Measurements from ENCODE around the gene GID4. TPM values are rescaled to one million over a fixed set of nuclear protein-coding genes. Genes with fewer than 3 reads are reported as not detected.

GID4 gene
- total and polyA plus RNA-seq, 9 of the 15 experiments (the other 6 are each of a cell fraction or from before 2014, with no cell fraction given), result 1.2 to 6.4 (median 3.7) TPM

DNA sequence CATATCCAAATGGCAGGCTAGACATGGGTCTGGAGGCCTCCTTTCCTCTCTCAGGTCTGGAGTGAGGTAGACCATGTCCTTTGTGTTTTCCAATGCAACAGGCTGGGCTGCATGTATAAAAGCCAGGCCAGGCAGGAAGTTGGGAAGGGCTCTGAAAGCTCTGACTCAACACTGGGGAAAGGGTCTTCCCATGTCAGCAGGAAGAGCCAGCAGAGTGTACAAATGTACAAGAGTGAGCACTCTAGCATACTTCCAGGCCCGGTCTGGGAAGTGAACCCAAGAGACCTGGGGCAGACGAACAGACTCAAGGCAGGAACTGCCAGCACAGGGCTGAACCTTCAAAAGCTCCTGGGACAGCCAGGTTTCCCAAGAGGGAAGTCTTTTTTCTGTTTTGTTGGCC, 7.3 kb upstream of the GID4 start (continued):
- TF ChIP-seq, protein P1, sequence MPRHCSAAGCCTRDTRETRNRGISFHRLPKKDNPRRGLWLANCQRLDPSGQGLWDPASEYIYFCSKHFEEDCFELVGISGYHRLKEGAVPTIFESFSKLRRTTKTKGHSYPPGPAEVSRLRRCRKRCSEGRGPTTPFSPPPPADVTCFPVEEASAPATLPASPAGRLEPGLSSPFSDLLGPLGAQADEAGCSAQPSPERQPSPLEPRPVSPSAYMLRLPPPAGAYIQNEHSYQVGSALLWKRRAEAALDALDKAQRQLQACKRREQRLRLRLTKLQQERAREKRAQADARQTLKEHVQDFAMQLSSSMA (CRISPR knock-in tag; IDR thresholded peaks at IDR 0.05), result no peak
- no peak for TF ChIP-seq MAFF (IDR thresholded peaks at IDR 0.05; ENCODE audit: low read length)
- TF ChIP-seq FOXA3 (CRISPR knock-in tag; conservative IDR thresholded peaks at IDR 0.05 in 1 of 2, IDR thresholded peaks at IDR 0.05 in 1 of 2), result no peak

DNA sequence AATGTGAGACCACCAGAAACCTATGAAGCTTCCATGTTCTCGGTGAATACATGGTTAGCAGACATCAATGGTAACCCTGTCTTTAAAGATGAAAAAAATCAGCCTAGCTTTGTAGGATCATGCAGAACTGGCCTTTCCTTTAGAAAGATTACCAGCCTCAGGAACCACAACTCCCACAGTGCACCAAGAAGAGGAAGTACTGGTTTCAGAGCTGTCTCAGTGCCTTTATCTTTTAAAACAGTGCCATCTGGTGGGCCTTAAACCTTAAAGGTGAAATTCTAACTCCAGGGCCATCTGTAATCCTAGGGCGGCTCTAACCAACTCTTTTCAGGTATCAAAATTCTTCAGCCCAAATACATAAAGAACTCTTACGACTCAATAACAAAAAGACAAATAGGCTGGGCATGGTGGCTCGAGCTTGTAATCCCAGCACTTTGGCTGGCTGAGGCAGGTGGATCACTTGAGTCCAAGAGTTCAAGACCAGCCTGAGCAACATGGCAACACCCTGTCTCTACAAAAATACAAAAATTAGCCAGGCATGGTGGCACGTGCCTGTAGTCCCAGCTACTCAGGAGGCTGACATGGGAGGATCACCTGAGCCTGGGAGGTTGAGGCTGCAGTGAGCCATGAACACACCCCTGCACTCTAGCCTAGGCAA, 5.6 kb upstream of the GID4 start:
- BruUV-seq (replicated peaks), result no TSS peak
- no peak overlapping the region for H3K27ac ChIP-seq (ENCODE audit: extremely low read depth, low read depth, low read length)
- no peak overlapping the region for H3K9ac ChIP-seq (ENCODE audit: insufficient read depth in 1 of 2, low read depth in 2 of 2, low read length in 2 of 2)
- H4K20me1 ChIP-seq (replicated peaks; ENCODE audit: control insufficient read depth, insufficient read depth, low read length), result no peaks in the 10 kb centered on the region; the same call in 1 of the 2 replicates
- ATAC-seq (peak; percentile 94), DNase-seq (ENCODE audit: extremely low read depth in 1 of 4, low spot score in 3 of 4) (peak; percentile 47 to 80 (median 60)), FAIRE-seq (peak; percentile 92)
- no peaks in the 10 kb centered on the region for H3K36me3 ChIP-seq (ENCODE audit: control insufficient read depth, insufficient read depth, low read length)
- ChIA-PET POLR2A (interaction anchor here (0.6 to 1.0 kb wide), 4 partner anchors 61 to 639 kb away, joined by 3 to 4 read pairs (median 3); partner anchors contain the start of gene TOM1L2), CTCF (ENCODE audit: low intra/inter-chr PET ratio) (interaction anchor here (0.6 to 1.8 kb wide), 4 partner anchors 48 to 678 kb away, joined by 3 to 9 read pairs (median 6); no protein-coding TSS in a partner anchor)
- no peak overlapping the region for H3K4me3 ChIP-seq
- H3K9me1 ChIP-seq (ENCODE audit: control insufficient read depth, insufficient read depth, low read length), result no peaks in the 10 kb centered on the region
- H3K79me2 ChIP-seq (ENCODE audit: control insufficient read depth, insufficient read depth, low read length), result peaks cover 34% of the 10 kb centered on the region
- H3K4me2 ChIP-seq (ENCODE audit: insufficient read depth, low read length), result no peak overlapping the region
- no peaks in the 10 kb centered on the region for H3K27me3 ChIP-seq (ENCODE audit: control insufficient read depth in 2 of 2, insufficient read depth in 2 of 2, low read length in 2 of 2)
- H3K9me3 ChIP-seq (replicated peaks; ENCODE audit: control insufficient read depth, insufficient read depth, low read depth, low read length), result no peaks in the 10 kb centered on the region
- WGBS (ENCODE audit: insufficient coverage, low coverage, missing lambda C conversion rate), result 0% methylated on average over 5 of the region's 5 CpGs
- no peak overlapping the region for H2AFZ ChIP-seq (ENCODE audit: low read depth, low read length)
- in situ Hi-C loops (cut with MboI), result no loop called here
- intact Hi-C loops (cut with micrococcal nuclease), result loop anchor here (1.0 to 5.0 kb wide), 2 partner anchors 46 to 142 kb away; no protein-coding TSS in a partner anchor
- peaks cover 8 to 21% of the 10 kb centered on the region in 2 experiments; a peak in 3 of 5 replicates for H3K4me1 ChIP-seq (replicated peaks in 1 of 2; ENCODE audit: control insufficient read depth in 2 of 2, insufficient read depth in 2 of 2, low read length in 2 of 2)
- TF ChIP-seq GTF2E2 (tag; IDR thresholded peaks at IDR 0.05), result no peak
- TF ChIP-seq HDGF (IDR thresholded peaks at IDR 0.05), result no peak
- TF ChIP-seq, protein P2, sequence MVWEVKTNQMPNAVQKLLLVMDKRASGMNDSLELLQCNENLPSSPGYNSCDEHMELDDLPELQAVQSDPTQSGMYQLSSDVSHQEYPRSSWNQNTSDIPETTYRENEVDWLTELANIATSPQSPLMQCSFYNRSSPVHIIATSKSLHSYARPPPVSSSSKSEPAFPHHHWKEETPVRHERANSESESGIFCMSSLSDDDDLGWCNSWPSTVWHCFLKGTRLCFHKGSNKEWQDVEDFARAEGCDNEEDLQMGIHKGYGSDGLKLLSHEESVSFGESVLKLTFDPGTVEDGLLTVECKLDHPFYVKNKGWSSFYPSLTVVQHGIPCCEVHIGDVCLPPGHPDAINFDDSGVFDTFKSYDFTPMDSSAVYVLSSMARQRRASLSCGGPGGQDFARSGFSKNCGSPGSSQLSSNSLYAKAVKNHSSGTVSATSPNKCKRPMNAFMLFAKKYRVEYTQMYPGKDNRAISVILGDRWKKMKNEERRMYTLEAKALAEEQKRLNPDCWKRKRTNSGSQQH (CRISPR knock-in tag; IDR thresholded peaks at IDR 0.05), result no peak
- no peak for TF ChIP-seq ZNF79 (CRISPR knock-in tag; IDR thresholded peaks at IDR 0.05; ENCODE audit: low read depth)
- TF ChIP-seq ZNF695 (CRISPR knock-in tag; IDR thresholded peaks at IDR 0.05), result no peak
- TF ChIP-seq, protein P3, sequence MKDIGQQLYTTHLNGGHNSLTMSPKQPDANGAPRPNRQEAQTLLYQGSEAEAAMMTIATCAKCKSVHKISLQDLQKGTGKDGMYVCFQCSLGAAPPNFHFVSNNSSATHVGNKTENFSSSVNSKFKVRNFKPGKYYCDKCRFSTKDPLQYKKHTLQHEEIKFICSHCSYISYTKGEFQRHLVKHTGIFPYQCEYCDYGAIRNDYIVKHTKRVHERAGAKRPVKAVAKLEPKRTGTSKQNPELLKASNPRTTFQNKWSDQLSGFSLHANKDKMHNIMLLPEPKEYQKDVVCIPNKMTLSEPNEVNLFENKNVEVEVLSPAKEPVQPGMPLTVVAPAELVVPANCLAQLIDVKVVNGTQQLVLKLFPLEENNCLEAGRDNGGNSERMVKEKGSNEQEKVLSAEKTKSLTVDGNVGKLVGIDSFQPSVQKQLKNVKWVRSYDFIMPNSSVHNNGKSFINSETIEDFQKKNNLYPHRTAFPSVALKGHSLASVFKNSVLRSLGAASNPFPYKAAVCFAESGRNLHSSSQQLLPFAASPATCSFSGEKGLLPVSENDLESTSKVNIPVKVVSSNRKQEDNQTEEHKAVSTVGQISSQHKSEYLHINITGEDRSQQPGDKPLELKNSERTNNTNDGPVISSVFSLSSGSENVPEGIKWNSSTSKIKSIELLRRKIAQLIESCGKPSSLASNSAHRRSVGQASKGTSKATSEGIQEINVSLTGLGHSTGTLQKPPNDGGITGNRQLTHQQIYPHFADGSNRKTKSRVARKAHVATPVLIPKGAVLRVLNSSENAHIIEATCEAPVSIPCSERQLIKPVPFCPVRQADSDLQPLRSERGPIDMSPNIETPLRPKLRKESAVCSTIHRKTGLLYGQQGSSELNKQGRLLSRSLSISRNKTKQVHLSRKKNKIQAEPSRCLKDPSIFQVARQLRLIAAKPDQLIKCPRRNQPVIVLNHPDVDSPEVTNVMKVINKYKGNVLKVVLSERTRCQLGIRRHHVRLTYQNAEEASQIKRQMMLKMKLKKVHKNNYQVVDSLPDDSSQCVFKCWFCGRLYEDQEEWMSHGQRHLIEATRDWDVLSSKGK (CRISPR knock-in tag; IDR thresholded peaks at IDR 0.05), result no peak
- TF ChIP-seq SP1 (CRISPR knock-in tag; IDR thresholded peaks at IDR 0.05), result no peak
- peak; percentile 85 for TF ChIP-seq GABPA (tag; conservative IDR thresholded peaks at IDR 0.05; ENCODE audit: low read depth)
- TF ChIP-seq FOXP1 (CRISPR knock-in tag; IDR thresholded peaks at IDR 0.05), result no peak
- no peak for TF ChIP-seq MED1 (CRISPR knock-in tag; IDR thresholded peaks at IDR 0.05; ENCODE audit: borderline replicate concordance)
- no peak for TF ChIP-seq TAL1 (IDR thresholded peaks at IDR 0.05)
- TF ChIP-seq ZNF644 (tag; IDR thresholded peaks at IDR 0.05; ENCODE audit: low read depth), result no peak
- no peak for TF ChIP-seq ZNF140 (CRISPR knock-in tag; IDR thresholded peaks at IDR 0.05)
